Measurements from ENCODE around the gene SCAMP1.

SCAMP1 gene

GRCh38 chr5:78500028-78500427 lies 139.6 kb downstream of the SCAMP1 start:
- no peaks in the 10 kb centered on the region for H3K36me3 ChIP-seq
- H3K27ac ChIP-seq: no peak overlapping the region
- DNase-seq: no peak
- no peaks in the 10 kb centered on the region for H3K9me3 ChIP-seq (ENCODE audit: severe bottlenecking)
- no peak for TF ChIP-seq CTCF (IDR thresholded peaks at IDR 0.05; ENCODE audit: low read depth, low read length)
- H3K4me3 ChIP-seq (ENCODE audit: low read depth, low read length): no peak overlapping the region
- no peaks in the 10 kb centered on the region for H3K27me3 ChIP-seq (ENCODE audit: insufficient read depth, low read depth, severe bottlenecking)

- Histone ChIP-seq H3K4me3 (ENCODE audit: low read depth, low read length) (no peak overlapping the region), H3K9me3 (ENCODE audit: severe bottlenecking) (no peaks in the 10 kb centered on the region), H3K27ac (no peak overlapping the region), H3K27me3 (ENCODE audit: insufficient read depth, low read depth, severe bottlenecking) (no peaks in the 10 kb centered on the region), H3K36me3 (no peaks in the 10 kb centered on the region)
- no peak for TF ChIP-seq CTCF (IDR thresholded peaks at IDR 0.05; ENCODE audit: low read depth, low read length)
- DNase-seq: no peak
Measured at GRCh38 chr5:78500871-78501270, 140.5 kb downstream of the SCAMP1 start.

- DNase-seq: no peak
- no peaks in the 10 kb centered on the region for H3K36me3 ChIP-seq
- H3K27me3 ChIP-seq (ENCODE audit: insufficient read depth, low read depth, severe bottlenecking): no peaks in the 10 kb centered on the region
- no peaks in the 10 kb centered on the region for H3K9me3 ChIP-seq (ENCODE audit: severe bottlenecking)
- H3K27ac ChIP-seq: no peak overlapping the region
- TF ChIP-seq CTCF (IDR thresholded peaks at IDR 0.05; ENCODE audit: low read depth, low read length): no peak
- H3K4me3 ChIP-seq (ENCODE audit: low read depth, low read length): no peak overlapping the region
Measured at GRCh38 chr5:78501411-78502352, 141.3 kb downstream of the SCAMP1 start.

- DNase-seq: no peak
- H3K9me3 ChIP-seq (ENCODE audit: severe bottlenecking): no peaks in the 10 kb centered on the region
- no peak overlapping the region for H3K27ac ChIP-seq
- H3K27me3 ChIP-seq (ENCODE audit: insufficient read depth, low read depth, severe bottlenecking): no peaks in the 10 kb centered on the region
- H3K4me3 ChIP-seq (ENCODE audit: low read depth, low read length): no peak overlapping the region
- no peaks in the 10 kb centered on the region; the same call in 1 of the 2 replicates for H3K36me3 ChIP-seq
- no peak for TF ChIP-seq CTCF (IDR thresholded peaks at IDR 0.05; ENCODE audit: low read depth, low read length)
Measured at GRCh38 chr5:78503958-78504653, 143.7 kb downstream of the SCAMP1 start.

GRCh38 chr5:78504704-78505677 lies 144.6 kb downstream of the SCAMP1 start:
- no peak for TF ChIP-seq CTCF (IDR thresholded peaks at IDR 0.05; ENCODE audit: low read depth, low read length)
- no peak overlapping the region for H3K4me3 ChIP-seq (ENCODE audit: low read depth, low read length)
- H3K27ac ChIP-seq: no peak overlapping the region
- H3K36me3 ChIP-seq: no peaks in the 10 kb centered on the region; the same call in 1 of the 2 replicates
- H3K27me3 ChIP-seq (ENCODE audit: insufficient read depth, low read depth, severe bottlenecking): no peaks in the 10 kb centered on the region
- no peaks in the 10 kb centered on the region for H3K9me3 ChIP-seq (ENCODE audit: severe bottlenecking)
- no peak for DNase-seq
